PC-3 (cell line): ENCODE measurements around the gene COLEC12.

Experiments
- EZH2 ChIP-seq: fragments of 300-600 bp; sonication (generic); IDR thresholded peaks from one replicate; pipeline ENCODE4 v1.6.1; 2017; ENCODE audit warnings: antibody characterized with exemption, mild to moderate bottlenecking, low read length; ENCODE audit not compliant: unreplicated experiment
- EZH2phosphoT487 ChIP-seq: fragments of 300-600 bp; sonication (generic); IDR thresholded peaks from 2 replicates; pipeline ENCODE4 v1.6.1; 2018; ENCODE audit warnings: mild to moderate bottlenecking, antibody characterized with exemption, low read length, borderline replicate concordance
- TF ChIP-seq, protein P1 (sequence below): fragments of 300-600 bp; sonication (generic); conservative IDR thresholded peaks from 2 replicates; pipeline ENCODE4 v1.5.1; 2017; ENCODE audit warnings: antibody characterized with exemption, low read depth, mild to moderate bottlenecking, low read length

DNA sequence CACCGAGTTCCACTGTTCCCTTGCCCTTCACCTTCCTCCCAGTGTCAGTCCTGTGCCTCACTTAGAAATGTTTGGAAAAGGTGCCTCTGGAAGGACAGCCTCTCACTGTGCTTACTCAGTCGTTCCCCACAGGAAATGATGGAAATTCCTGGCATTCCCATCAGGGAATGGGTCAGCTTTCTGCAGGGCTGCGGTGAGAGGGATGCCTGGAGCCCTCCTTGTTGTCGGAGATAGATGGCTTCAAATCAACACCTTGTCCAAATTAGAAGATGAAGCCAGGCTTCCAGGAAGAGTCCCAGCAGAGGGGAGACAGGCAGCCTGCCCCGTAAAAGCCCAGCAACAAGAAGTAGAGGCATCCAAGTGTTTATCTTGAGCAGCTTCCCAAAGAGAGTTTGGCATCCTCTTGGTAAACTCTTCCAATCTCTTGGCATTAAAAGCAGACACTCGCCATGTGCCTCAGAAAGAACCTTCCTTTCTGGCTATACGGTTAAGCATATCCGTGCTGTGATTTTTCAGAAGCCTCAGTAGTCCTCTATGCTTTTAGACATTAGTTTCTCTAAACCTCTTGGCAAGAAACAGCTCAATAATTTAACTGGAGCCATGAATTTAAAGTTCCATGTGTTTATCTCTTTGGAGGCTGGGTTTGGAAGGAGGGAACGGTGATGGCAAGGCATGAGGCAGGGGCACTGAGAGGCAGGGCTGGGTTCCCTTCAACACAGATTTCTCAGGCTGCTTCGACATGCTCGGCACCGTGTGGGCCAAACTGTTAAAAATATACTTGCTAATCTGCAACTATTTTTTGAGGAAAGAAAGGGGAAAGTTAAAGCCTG, 25.1 kb downstream of the COLEC12 start:
- TF ChIP-seq, protein P1, sequence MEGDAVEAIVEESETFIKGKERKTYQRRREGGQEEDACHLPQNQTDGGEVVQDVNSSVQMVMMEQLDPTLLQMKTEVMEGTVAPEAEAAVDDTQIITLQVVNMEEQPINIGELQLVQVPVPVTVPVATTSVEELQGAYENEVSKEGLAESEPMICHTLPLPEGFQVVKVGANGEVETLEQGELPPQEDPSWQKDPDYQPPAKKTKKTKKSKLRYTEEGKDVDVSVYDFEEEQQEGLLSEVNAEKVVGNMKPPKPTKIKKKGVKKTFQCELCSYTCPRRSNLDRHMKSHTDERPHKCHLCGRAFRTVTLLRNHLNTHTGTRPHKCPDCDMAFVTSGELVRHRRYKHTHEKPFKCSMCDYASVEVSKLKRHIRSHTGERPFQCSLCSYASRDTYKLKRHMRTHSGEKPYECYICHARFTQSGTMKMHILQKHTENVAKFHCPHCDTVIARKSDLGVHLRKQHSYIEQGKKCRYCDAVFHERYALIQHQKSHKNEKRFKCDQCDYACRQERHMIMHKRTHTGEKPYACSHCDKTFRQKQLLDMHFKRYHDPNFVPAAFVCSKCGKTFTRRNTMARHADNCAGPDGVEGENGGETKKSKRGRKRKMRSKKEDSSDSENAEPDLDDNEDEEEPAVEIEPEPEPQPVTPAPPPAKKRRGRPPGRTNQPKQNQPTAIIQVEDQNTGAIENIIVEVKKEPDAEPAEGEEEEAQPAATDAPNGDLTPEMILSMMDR: no peak
- no peak for TF ChIP-seq EZH2
- no peak for TF ChIP-seq EZH2phosphoT487
